Occipital lobe (tissue), 1 donor: ENCODE measurements around the gene KRABD2.
"Not testable (repeated sequence)": the region's sequence is repeated elsewhere in the genome, so short reads cannot be mapped to it uniquely, and the experiment has no call there.

Experiments
- DNase-seq: peaks from one replicate; lab custom pipeline; 2025; lab: John Stamatoyannopoulos, UW

Gene KRABD2

DNA sequence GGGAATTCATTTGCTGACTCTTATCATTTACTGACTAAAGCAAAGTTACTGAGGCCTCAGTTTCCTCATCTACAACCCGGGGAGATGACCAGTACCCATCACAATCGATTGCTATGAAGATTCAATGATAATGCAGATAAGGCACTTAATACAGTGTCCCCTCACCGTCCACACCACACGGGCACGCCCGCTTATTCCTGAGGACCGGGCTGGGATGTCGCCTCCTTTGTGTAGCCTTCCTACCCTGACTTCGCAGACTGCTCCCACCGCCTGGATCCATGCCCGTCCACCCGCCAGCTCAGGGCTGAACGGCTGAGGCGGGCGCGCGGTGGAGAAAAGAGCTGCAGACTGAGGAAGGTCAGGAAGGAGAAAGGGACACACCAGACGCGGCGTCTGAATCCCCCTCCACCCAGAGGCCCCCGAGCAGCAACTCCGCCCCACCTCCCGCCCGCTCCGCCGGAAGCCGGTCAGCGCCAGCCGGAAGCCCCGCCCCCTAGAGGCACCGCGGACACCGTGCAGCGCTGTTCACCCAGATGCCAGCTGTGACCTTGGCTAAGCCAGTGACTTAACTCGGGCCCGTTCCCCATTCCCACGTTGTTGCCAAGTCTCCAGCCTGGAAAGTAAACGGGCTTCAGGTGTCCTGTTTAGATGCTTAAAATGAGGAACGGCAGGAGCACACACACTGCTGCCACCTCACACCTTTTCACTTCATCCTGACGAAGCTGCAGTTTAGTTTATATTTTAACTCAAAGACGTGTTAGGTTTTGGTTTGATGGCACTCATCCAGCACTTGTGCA, at the start of gene KRABD2:
TSS of gene KRABD2 (minus strand) at position 434 of the 797 bp plus-strand sequence.
- DNase-seq = peak; percentile 89

- DNase-seq = no peak
Observed at GRCh38 chr17:8421571-8421970, 45.1 kb upstream of the KRABD2 start.

GRCh38 chr17:8420041-8420934, 43.8 kb upstream of the KRABD2 start:
- no peak for DNase-seq

GRCh38 chr17:8419305-8419704, 42.8 kb upstream of the KRABD2 start:
- DNase-seq = no peak

- no peak for DNase-seq
Observed at GRCh38 chr17:8418471-8418870, 42.0 kb upstream of the KRABD2 start.

- DNase-seq = no peak
Observed at GRCh38 chr17:8417806-8418205, 41.3 kb upstream of the KRABD2 start.

DNA sequence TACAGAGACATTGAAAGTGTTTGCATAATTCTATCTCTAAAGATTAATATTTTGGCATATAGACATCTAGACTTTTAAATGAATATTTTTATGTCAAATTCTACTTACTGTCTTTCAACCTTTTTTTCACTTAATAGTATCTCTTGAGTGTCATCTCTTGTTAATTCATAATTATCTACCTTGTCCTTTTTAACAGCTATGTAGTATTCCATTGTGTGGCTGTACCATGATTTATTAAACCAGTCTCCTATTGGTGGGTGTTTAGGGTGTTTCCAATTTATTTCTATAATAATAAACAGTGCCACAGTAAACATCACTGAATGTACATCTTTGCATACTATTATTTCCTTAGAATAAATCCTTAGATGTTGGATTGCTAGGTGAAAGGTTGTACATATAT, 37.4 kb upstream of the KRABD2 start:
- DNase-seq = no peak

DNA sequence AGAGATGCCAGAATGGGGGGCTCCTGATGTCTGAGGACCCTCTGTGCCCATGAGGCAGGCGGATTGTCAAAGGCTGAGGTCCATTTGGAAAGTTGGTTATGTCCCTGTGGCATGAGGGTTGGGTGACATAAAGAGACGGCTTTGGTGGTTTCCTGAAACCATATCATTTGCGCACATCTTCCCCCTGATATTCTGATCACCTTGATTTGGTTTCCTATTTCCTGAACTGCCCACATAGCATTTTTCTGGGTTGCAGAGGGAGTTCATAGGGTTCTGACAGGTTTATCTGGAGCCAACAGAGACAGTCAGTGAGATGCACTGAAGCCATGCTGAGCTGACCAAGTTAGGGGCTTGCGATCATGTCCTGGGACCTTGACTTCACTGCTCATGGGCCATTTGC, 36.8 kb upstream of the KRABD2 start:
- no peak for DNase-seq

DNA sequence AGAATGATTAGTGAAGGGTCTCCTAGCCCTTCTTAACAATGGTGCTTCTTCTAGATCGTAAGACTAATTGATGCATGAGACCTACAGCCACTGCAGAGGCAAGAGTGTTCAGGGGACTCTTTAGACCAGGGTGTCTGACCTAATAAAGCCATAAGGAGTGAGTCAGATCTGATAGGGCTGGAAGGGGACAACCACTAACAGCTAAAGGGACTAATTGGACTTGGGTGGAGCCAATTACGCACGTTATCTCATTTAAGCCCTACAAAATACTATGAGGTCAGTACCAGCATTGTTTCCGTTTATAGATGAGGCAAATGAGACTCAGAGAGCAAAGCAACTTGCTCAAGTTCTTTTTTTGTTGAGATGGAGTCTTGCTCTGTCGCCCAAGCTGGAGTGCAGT, 35.6 kb upstream of the KRABD2 start:
- no peak for DNase-seq

DNA sequence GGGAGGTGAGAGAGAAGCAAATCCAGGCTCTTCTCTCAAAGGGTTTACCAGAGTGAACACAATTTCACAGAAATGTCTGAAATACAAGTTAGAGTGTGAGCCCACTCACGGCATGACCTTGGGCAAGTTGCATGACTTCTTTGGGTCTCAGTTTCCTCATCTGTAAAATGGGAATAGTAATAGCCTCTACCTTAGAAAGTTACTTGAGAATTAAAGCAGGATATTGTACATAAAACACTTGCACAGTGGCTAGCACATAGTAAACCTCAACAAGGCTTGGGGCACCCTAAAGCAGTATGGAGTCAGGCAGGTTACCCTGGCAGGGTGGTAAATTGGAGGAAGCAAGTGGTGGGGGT, 34.4 kb upstream of the KRABD2 start:
- DNase-seq = no peak

GRCh38 chr17:8409966-8410882, 33.7 kb upstream of the KRABD2 start:
- peak; percentile 76 for DNase-seq

GRCh38 chr17:8408371-8408770, 31.9 kb upstream of the KRABD2 start:
- no peak for DNase-seq

DNA sequence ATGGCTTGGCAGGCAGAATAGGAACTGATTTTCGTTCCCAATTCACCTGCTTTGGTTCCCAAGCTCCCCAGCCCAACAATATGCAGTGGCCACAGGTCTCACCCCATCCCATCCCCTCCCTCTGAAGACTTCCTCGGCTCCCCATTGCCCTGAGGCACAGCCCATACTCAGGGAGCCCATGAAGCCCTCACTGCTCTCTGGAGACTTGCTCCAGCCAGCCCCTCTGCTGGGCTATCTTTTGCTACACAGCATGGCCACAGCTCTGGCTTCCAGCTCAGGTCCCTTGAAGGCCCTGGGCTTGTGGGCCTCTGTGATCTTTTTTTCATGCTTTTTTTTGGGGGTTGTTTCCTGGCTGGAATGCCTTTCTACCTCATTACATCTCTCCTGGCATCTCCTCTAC, 29.7 kb upstream of the KRABD2 start:
- no peak for DNase-seq

DNA sequence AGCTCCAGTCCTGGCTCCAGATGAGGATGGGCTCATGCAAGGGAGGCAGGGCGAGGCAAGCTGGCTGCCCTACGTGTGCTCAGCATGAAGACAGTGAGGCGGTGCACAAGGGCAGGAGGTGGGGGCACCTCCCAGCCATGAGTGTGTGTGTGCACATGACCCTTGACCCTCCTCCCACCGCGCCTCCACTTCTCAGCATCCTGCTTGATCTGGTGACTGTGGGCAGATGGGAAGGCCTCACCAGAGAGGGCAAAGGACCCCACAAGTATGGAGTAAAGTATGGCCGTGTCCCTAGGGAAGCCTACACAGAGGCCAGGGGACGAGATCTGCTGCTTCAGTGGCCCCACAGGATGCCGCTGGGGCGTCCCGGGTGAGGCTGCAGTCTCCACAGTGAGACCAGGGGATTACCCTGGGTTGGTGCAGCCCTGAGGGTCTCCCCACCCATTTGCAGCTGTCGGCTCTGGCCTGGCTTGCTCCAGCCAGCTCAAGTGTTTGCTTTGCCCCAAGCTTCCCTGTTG, 29.1 kb upstream of the KRABD2 start:
- no peak for DNase-seq

DNA sequence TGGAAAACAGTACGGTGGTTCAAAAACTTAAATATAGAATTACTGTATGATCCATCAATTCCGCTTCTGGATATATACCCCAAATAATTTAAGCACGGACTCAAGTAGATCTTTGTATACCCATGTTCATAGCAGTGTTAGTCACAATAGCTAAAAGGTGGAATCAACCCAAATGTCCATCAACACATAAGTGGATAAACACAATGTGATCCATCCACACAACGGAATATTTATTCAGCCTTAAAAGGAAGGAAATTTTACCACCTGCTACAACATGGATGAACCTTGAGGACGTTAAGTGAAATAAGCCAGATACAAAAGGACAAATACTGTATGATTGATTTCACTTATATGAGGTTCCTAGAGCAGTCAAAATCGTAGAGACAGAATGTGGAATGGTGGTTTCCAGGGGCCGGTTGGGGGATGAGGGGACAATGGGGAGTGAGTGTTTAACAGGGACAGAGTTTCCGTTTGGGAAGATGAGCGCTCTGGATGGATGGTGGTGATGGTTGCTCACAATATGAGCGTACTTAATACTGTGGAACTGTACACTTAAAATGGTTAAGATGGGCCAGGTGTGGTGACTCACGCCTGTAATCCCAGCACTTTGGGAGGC, 26.5 kb upstream of the KRABD2 start:
- no peak for DNase-seq

GRCh38 chr17:8401107-8401506, 24.6 kb upstream of the KRABD2 start:
- no peak for DNase-seq

GRCh38 chr17:8398980-8399379, 22.5 kb upstream of the KRABD2 start:
- DNase-seq = no peak

DNA sequence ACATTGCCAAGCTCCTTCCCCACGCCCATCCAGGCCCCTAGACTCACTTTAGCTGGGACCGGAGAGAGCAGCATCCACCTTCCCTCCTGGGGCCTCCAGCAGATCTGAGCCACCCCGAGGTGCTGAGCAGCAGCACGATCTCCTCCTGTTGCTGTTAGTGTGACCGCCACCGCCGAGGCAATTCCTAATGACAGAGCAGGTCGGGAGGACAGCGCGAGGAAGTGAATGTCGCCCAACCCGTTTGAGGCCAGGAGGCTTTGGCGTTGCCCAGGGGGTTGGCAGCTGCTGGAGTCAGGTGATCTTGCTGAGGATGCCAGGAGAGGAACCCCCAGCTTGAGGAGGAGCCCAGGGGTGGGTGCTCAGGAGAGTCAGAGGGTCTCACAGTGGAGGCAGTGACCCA, 21.1 kb upstream of the KRABD2 start, which contains the start of gene RNF222:
TSS of gene RNF222 (minus strand) at position 192 of the 400 bp plus-strand sequence. CDS start 4,366 bp downstream, outside the sequence.
- no peak for DNase-seq

DNA sequence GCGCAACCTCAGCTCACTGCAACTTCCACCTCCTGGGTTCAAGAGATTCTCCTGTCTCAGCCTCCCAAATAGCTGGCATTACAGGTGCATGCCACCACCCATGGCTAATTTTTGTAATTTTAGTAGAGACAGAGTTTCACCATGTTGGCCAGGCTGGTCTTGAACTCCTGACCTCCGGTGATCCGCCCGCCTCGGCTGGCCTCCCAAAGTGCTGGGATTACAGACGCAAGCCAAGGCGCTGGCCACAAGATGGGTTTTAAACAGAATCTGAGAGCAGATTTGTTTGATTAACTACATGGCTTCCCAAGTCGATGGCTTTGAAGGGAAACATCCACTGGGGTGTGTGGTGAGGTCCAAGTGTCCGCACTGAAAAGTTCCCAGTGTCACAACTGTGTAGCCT, 18.0 kb upstream of the KRABD2 start:
- not testable (repeated sequence) for DNase-seq

GRCh38 chr17:8393470-8394231, 17.1 kb upstream of the KRABD2 start:
- DNase-seq = no peak
